Epidermal melanocyte (primary cell): ENCODE data around the gene COL23A1.

Experiments
- DNase-seq: peaks from one replicate; pipeline ENCODE4 v3.0.0; 2011; ENCODE audit warnings: low spot score; ENCODE audit not compliant: insufficient read length

The COL23A1 gene

GRCh38 chr5:178437386-178438075 is 152.7 kb downstream of the COL23A1 start:
- DNase-seq, result no peak

- DNase-seq, result no peak
These were observed 153.8 kb downstream of the COL23A1 start for GRCh38 chr5:178436326-178436940.

GRCh38 chr5:178435321-178436238 is 154.6 kb downstream of the COL23A1 start:
- no peak for DNase-seq

- DNase-seq, result no peak
These were observed 155.3 kb downstream of the COL23A1 start for GRCh38 chr5:178434851-178435250.

- DNase-seq, result no peak
These were observed 156.0 kb downstream of the COL23A1 start for GRCh38 chr5:178434016-178434761.

- no peak for DNase-seq
These were observed 156.9 kb downstream of the COL23A1 start for GRCh38 chr5:178433273-178433775.

GRCh38 chr5:178432421-178433272 is 157.5 kb downstream of the COL23A1 start:
- DNase-seq, result no peak

- no peak for DNase-seq
These were observed 158.4 kb downstream of the COL23A1 start for GRCh38 chr5:178431782-178432165.

- no peak for DNase-seq
These were observed 159.0 kb downstream of the COL23A1 start for GRCh38 chr5:178431063-178431781.

GRCh38 chr5:178430186-178431062 is 159.8 kb downstream of the COL23A1 start:
- no peak for DNase-seq

GRCh38 chr5:178429491-178430185 is 160.6 kb downstream of the COL23A1 start:
- no peak for DNase-seq

- DNase-seq, result no peak
These were observed 161.1 kb downstream of the COL23A1 start for GRCh38 chr5:178429156-178429468.

GRCh38 chr5:178428341-178429155 is 161.6 kb downstream of the COL23A1 start:
- DNase-seq, result no peak

GRCh38 chr5:178427576-178428197 is 162.5 kb downstream of the COL23A1 start:
- no peak for DNase-seq

GRCh38 chr5:178426326-178427130 is 163.7 kb downstream of the COL23A1 start:
- no peak for DNase-seq

GRCh38 chr5:178425621-178426068 is 164.5 kb downstream of the COL23A1 start:
- no peak for DNase-seq
